IPS DF 4.7 (cell line): ENCODE results near the gene RBM20.

Experiments used
- DNase-seq: peaks from one replicate; pipeline ENCODE4 v3.0.0-alpha.2; 2013; ENCODE audit warnings: low spot score; ENCODE audit errors: extremely low read depth

The RBM20 gene

DNA sequence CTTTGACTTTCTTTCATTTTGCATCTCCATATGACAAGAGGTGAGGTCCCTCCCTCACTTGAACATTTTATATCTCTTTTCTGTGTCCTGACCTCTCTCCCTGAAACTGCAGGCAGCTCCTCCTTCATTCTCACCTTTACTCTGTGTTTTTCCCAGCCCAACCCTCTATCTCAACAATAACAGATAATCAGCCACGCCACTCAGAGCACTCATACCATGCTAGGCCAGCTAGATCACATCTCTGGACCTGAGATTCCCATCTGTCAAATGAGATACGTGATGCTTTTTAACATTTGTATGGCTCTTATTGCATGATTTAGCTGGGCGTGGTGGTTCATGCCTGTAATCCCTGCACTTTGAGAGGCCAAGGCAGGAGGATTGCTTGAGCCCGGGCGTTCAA is 164.5 kb downstream of the RBM20 start:
- DNase-seq, result no peak

DNA sequence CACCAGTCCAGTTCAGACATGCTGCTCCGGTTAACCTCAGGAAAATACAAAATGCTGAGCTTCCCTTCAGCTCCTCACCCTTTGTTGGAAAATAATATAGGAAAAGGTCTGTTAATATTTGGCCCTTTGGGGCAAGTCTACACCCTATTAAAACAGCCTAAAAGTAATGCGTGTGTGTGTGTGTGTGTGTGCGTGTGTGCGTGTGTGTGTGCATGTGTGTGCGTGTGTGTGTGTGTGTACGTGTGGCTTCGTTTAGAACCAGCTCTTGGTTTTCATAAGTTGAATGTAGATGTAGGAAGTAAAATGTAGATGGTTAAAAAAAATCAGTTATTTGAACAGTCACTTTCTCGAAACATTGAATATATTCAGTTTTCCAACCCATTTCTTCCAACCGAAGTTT is 166.5 kb downstream of the RBM20 start:
- no peak for DNase-seq

DNA sequence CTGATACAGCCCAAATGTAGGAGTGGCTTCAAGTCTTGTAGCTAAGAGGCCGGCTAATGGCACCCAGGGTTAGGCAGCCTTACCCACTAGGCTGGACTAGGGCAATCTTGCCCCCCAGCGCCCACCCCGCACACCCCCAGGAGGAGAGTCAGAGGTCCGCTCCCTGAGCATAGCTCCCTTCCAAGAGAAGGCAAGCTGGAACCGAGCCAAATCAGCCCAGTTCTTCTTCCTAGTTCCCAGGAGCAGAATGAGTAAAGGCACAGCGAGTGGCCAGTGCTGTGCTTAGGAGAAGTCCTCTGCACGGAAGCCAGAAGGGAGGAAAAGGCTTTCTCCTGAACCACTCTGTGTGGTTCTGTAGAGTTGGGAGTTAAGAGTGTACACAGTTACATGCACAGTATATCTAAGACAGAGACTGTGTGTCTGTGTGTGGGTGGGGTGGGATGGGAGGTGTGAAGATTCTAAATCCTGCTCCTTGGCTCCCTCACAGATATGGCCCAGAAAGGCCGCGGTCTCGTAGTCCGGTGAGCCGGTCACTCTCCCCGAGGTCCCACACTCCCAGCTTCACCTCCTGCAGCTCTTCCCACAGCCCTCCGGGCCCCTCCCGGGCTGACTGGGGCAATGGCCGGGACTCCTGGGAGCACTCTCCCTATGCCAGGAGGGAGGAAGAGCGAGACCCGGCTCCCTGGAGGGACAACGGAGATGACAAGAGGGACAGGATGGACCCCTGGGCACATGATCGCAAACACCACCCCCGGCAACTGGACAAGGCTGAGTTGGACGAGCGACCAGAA is 167.8 kb downstream of the RBM20 start:
- DNase-seq, result no peak

DNA sequence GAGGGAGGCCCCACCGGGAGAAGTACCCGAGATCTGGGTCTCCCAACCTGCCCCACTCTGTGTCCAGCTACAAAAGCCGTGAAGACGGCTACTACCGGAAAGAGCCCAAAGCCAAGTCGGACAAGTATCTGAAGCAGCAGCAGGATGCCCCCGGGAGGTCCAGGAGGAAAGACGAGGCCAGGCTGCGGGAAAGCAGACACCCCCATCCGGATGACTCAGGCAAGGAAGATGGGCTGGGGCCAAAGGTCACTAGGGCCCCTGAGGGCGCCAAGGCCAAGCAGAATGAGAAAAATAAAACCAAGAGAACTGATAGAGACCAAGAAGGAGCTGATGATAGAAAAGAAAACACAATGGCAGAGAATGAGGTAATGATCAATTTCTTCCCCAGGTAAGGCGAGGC is 168.4 kb downstream of the RBM20 start:
- DNase-seq, result no peak

DNA sequence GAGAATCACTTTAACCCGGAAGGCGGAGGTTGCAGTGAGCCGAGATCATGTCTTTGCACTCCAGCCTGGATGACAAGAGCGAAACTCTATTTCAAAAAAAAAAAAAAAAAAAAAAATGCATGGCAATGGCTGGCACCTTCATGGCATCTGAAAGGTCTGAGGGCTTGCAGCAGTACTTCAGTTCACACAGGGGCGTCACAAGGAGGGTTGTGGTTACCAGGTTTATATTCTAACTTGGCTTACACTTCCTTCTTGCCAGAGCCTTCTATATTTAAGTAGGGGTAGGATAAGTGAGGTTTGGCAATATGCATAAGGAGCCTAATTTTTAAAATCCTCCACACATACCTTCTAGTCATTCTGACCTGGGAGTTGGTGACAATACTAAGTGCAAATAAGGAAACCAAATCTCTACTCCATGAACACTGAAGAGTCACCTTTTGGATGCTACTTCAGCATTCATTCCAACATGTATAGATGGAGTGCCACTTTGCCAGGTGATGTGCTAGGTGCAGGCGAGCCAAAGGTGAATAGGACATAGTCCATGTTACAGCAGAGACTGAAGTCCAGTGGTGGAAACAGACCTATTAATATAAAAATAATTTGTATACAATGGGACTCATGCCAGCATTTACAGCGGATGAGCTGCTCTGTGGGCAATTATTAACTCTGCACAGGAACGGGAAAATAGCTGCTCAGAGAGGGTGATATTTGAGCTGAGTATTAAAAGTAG is 169.8 kb downstream of the RBM20 start:
- DNase-seq, result no peak

DNA sequence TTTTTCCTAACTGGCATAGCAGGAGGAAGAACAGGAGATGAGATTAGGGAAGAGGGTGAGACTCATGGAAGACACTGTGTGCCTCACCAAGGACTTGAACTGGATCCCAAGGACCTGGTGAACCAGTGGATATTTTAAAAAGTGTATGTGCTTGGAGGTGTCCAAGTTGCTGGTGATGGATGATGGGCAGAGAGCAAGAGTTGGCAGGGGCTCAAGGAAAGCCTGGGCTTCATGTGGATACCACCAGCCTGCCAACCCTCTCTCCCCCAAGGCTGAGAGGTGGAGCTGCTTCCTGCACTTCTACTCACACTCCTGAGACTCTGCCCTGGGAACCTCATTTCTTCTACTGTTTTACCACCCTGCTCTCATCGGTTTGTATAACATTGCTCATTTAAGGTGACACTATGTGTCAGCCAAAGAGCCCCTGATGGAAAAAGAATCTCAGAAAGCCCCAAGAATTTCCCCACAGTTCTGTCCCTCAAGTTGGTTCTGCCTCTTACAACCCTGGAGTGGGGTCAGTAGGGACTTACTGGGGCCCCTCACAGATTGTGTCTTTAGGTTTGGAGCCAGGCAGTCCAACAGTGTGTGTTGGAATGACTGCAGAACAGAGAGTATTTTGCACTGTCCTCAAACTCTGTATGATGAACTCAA is 171.3 kb downstream of the RBM20 start:
- no peak for DNase-seq

DNA sequence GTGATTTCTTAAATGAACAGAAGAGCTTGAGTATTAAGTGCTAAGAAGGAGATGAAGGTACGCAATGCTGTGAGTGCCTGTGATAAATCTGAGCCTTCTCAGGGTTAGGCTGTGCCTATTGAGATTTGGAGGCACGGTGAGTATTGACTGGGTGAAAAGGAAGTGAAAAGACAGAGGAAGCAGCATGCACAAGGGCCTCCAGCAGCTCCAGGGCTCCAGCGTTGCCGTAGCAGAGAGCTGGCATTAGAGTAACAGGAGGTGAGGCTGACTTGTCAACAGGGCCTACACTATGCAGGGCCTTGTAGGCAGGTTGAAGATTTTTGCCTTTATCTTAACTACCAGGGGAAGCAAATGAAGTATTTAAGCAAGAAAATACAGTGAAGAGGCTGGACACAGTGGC is 173.5 kb downstream of the RBM20 start:
- no peak for DNase-seq

DNA sequence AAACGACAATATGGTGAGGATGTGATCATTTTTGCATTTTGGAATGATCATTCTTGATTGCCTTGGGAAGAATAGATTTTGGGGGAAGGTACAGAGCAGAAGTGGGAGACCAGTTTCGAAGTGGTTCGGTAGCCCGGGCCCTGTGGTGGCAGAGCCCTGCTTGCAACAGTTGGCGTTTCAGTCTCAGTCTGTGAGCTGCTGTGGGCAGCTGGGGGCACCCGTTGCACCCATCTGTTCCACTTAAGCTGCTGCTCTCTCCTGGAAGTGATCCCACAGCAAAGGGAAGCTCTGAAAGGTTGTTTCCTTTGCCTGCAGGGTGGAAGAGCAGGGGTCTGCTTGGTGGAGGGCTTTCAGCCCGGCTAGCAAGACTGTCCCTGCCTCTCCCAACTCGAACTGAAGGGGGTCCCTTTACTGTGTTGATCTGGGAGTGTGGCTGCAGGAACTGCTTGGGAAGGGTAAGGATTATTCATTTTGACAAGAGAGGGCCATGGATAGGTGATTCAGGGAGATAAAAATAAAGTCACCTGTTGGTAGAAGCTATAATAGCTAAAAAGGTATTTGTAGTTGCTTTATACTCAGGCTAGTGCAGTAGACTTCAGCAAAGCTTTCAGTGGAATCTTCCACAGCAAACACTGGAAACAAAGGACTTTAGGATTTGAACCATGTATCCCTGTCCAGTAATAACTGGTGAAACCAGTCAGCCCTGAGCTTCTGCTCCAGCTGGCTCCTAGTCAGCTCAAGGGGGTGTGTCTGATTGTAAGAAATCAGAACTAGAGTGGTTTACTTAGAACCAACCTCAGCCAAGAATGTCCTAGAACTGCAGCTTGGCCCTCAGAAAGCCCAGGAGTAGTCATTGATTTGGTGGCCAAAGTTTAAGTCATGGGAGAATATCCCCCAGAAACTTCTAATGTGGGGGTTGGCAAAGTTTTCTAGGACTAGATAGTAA is 174.4 kb downstream of the RBM20 start:
- no peak for DNase-seq

DNA sequence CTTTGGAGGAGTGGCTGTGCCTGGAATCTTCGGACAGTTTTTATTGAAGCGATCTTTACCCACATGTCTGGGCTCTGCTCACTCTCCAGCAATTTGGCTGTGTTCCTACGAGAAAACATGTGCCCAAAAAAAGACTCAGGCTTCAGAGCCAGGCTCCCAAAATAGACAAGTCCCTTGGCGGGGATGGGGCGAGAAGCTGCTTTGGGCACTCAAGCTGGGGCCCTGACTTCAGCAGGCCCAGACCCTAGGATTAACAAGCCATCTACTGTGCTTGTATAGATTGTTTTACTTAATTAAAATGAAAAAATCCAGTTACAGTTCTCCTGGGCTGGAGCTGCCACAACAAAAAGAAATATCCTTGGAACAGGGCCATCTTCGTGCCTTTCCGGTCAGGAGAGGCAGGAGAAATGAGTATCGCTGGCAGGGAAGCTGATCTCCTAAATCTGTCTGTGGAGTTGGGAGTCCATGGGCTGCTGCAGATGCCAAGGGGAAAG is 176.2 kb downstream of the RBM20 start:
- DNase-seq, result no peak

DNA sequence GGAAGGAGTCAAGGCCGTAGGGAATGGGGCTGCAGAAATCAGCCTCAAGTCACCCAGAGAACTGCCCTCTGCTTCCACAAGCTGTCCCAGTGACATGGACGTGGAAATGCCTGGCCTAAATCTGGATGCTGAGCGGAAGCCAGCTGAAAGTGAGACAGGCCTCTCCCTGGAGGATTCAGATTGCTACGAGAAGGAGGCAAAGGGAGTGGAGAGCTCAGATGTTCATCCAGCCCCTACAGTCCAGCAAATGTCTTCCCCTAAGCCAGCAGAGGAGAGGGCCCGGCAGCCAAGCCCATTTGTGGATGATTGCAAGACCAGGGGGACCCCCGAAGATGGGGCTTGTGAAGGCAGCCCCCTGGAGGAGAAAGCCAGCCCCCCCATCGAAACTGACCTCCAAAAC is 177.4 kb downstream of the RBM20 start:
- no peak for DNase-seq

DNA sequence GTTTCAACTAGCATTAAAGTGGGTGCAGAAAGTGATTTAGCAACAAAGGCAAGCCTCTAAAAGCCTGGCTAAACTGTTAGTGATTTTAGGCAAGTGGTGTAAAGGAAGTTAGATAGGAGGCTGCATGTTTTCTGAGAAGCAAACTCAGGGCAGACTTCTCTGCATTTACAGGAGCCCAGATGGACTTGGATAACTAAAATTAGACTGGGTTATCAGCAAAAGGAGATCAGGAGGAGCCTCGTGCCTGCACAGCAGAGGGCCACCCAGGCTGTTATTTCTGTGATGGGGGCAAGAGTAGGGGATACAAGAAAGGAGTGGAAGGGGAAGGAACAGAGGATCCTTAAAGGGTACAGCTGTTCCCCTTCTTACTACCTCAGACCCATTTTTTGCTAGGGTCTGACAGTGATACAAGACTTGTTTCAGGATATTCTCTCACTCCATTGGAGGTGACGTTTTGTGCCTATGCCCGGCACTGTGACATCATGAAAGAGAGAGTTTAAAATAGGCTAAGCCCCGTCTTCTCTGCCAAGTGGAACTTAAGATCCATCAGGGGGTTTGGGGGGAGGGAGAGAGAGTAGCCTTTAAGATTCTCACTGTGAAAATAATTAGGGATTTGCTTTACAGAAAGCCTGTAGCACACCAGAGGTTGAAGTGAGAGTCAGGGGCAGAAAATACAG is 178.0 kb downstream of the RBM20 start:
- no peak for DNase-seq

DNA sequence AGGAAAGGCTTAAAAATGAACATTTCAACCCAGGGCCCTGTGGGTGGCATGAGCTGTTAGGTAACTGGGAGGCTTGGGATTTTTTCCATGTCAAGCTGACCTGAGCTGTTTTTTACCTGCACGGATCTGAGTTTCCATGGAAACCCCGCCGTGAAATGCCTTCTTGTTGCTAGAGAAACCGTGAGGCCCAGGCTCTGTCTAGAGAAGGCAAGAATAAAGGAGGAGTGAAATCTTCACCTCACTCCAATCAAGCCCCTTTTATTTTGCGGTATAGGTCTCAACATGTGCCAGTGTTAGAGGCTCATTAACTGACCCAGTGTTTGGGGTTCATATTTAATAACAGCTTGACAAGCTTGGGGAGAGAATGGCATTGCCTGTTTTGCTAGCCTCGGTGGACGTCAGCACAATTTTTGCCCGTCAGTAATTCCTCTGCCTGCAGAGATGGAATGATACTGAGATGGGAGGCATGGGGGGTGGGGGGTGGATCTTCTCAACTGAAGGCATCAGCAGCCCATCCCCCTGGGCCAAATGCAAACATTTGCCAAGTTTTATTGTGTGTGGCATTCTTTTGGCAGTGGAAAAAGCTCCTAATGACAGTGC is 178.7 kb downstream of the RBM20 start:
- no peak for DNase-seq

DNA sequence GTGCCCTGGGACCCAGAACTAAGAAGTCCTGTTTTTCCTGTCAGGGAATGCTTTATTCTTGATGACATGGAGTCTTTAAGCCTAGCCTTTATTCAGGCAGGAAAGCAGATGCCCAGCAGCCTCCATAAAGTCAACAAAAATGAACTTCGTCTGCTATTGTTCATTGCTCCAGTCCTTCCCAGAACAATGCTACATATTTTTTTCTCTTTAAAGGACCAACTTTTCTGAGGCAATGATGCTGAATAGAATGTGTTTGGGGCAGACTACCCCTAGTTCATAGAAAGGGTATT is 180.0 kb downstream of the RBM20 start:
- no peak for DNase-seq

DNA sequence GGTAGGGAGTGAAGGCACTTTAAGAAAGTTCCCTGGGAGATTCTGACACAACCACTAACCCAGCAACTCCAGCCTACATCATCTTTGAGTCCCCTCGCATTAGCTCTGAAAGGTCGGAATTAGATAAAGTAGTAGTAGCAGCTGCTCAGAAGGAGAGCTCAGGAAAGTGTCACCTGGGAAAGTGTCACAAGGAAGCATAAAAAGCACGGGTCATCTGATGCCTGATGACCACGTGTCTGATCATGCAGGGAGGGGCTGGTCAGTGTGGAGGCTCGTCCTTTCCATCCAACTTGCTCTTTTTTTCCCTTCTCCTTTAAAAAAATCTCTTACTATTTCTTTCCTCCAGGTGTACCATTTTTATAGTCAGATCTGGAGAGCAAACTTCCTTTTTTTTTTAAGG is 180.5 kb downstream of the RBM20 start:
- DNase-seq, result no peak

DNA sequence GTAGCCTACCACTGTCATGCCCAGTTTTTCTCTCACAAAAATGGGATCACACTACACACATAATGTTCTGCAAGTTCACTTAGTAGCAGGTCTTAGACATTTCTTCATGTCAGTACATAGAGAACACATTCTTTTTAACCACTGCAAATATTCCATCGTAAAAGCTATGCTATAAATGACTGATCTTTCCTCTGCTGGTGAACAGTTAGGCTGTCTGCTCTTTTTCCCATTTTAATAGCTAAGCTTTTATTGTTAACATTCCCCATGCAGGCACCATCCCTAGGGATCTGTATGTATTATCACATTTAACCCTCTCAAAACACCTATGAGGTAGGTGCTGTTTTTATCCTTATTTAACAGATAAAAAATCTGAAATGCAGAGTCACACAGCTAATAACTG is 181.4 kb downstream of the RBM20 start:
- no peak for DNase-seq

DNA sequence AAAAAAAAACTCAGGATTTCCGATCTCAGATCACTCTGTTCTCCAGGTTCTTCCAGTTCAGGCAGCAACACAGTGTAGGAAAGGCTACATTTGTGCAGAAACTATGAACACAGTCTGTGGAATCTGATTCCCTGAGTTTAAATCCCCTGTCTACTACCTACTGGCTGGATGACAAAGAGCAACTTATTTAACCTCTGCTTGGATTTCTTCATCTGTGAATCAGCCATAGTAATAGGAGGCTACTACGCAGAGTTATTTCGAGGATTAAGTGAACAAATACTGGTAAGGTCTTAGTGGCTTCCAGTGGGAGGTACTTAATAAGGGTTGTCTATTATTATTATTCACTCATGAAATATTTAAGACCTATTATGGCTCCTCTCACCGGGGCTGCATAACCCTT is 183.3 kb downstream of the RBM20 start:
- no peak for DNase-seq

DNA sequence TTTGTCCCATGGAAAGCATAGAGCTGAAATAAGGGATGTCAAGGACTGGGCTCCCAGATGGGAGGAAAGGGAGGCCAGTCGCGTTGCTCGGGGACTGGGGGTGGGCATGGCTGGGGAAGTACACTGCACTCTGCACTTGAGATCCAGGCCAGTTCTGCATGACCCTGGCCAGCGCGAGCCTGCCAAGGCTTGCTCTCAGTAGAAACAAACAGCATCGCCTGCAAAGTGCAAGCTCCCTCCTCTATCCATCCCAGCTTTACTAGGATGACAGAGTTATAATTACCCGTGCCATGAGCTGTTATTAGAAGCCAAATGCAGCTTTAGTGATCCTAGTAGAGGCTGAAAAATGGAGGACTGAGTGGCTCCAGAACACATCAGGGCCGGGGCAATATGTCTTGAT is 183.7 kb downstream of the RBM20 start:
- DNase-seq, result no peak

DNA sequence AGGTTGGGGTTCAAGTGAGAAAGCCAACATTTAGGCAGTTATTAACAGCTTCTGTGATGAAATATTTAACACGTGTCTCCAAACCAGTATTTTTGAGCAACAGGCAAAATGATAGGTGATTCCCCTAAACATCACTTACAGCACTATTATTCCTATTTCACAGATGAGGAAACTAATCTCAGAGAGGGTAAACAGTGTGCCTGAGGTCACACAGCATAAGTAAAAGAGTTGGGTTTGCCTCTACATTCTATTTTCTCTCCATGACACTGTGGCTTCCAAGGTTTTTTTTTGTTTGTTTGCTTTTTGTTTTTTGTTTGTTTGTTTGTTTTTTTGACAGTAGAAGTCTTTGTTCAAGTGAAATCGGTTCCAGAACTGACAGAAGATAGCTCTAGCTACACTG is 184.4 kb downstream of the RBM20 start:
- DNase-seq, result no peak

DNA sequence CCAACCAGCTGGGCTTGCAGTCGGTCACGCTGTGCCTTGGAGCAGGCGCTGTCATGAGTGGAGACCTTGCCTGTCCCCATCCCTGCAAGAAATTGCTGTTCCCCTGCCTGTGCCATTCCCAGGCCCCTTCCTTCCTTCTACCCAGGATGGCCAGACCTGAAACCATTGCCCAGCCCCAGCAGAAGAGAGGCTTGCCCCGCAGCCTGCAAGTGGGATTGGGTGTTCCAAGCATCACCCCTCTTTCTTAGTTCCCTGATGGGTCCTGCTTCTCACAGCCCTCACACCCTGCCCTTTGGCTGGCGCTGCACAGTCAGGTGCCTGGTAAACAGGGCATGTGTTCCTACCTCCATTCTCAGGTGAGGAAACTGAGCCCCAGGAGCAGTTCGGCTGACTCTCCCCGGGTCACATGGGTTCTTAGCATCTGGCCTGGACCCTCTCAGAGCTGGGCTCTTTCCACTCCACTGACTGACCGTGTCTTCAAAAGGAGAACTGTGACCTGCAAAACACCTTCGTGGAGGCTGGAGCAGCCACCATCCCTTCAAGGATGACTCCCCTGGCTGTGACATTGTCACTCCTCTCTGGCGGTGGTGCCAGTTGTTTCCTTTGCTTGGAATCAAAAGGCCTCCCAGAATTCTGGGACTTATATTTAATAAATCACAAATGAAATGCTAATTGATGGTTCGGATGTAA is 185.7 kb downstream of the RBM20 start:
- no peak for DNase-seq
